HPDE6-E6E7 (cell line): ENCODE measurements around the gene FAM222A.

Source experiments
- DNase-seq: peaks from one replicate; pipeline ENCODE4 v3.0.0; 2011; ENCODE audit warnings: missing footprints; ENCODE audit errors: extremely low spot score

FAM222A gene

DNA sequence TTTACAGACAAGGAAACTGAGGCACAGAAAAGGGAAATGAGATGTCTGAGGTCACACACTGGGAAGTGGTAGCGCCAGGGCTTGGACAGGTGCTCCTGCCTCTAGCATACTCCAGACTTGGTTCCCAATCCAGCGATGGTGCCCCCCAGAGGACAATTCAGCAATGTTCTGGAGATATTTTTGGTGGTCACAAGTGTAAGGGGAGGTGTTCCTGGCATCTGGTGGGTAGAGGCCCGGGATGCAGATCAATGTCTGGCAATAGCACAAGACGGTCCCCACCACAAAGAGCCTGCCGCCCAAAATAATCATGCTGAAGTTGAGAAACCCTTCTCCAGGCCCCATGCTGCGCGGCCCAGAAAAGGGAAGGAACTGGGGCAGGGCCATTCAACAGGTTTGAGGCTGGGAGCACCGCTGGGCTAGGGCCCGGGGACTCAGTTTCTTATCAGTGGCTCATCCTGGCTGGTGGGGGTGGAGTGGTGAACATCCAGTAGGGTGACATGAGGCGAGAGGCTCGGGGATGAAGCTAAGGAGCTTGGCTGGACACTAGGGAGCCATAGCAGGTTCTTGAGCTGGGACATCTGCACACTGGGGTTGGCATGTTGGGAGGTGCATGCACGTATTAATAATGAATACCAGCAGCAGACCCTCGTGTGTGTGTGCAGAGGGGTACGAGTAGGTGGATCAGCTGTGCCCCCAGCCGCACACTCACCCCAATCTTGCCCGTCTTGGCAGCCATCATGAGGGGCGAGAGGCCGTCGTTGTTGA is 84.5 kb downstream of the FAM222A start:
- no peak for DNase-seq

- no peak for DNase-seq
These were observed 85.1 kb downstream of the FAM222A start for GRCh38 chr12:109798691-109799090.

GRCh38 chr12:109800536-109800935 is 86.9 kb downstream of the FAM222A start:
- DNase-seq = no peak

DNA sequence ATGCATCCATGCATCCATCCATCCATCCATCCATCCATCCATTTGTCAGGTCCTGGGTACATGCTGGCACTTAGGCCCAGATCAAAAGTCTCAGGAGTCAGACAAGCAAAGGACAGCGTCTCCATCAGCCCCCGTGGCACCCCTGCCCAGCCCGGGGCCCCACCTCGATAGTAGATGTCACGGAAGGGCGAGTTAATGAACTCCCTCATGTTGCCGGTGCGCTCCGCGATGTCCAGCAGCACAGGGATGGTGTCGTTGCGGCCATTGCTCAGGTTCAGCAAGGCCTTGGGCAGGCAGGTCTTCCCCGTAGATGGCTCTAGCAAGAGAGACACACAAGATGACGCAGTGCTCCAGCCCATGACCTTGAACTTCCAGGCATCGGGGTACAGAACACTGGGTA is 89.2 kb downstream of the FAM222A start:
- DNase-seq = no peak

GRCh38 chr12:109803678-109804077 is 90.1 kb downstream of the FAM222A start:
- DNase-seq = no peak

GRCh38 chr12:109804820-109805761 is 91.5 kb downstream of the FAM222A start:
- peak; percentile 69 for DNase-seq

- DNase-seq = no peak
These were observed 94.5 kb downstream of the FAM222A start for GRCh38 chr12:109807954-109808643.

GRCh38 chr12:109808876-109809646 is 95.4 kb downstream of the FAM222A start:
- DNase-seq = no peak

- DNase-seq = no peak
These were observed 97.5 kb downstream of the FAM222A start for GRCh38 chr12:109810954-109811623.

DNA sequence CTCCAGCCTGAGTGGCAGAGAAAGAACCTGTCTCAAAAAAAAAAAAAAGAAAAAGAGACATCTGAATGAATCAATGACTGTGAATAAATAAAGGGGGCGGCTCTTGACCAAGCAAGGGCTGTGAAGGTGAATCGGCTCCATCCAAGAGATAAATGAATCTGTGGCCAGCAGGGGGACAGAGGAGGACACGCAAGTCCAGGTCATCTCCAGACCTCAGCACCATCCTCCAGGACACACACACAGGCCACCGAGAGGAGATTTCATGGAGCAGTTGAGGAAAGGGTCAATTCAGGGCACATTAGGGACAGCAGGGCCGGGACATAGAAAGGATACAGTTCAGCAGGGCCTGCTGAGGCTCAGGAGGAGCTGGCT is 98.0 kb downstream of the FAM222A start:
- no peak for DNase-seq

- no peak for DNase-seq
These were observed 100.3 kb downstream of the FAM222A start for GRCh38 chr12:109813810-109814416.

DNA sequence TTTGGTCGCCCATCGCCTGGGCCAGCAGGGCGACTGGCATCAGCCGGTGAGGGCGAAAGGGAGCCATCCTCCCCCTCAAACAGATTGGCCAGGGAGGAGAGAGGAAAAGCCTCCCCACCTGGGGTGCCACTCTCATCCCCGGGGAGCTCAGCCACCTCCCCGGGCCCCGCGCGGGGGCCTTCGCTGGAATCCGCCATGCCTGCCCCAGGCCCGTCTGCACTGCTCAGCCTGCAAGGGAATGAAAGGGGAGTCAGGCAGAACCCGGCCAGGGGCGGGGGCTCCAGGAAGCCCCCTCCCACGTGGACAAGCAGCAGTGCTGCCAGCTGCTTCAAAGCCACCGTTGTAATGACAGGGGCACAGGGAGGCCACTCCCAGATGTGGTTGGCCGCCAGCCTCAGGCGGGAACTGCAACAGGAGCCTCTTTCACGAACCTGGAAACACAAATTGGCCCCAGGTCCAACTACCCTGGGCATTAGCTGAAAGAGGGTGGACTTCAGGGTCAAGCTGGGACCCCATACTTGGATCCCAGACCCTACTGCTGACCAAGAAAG is 101.0 kb downstream of the FAM222A start:
- no peak for DNase-seq

DNA sequence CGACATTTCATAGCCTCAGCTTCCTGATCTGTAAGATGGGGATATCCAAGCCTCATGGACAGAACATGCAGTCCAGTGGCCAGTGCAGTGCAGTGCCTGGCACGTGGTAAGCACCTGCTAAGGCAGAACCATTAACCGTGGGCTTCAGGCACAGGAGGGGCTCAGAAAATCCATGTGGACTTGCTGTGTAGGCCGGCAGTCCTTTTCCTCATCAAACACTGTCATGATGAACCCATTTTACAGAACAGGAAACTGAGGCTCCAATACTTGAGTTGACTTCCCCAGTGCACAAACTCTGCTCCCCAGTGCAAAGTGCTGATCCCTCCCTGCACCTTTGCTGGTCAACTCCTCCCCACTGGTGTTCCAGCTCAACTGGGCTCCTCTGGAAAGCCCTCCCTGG is 101.6 kb downstream of the FAM222A start:
- no peak for DNase-seq

- no peak for DNase-seq
These were observed 102.4 kb downstream of the FAM222A start for GRCh38 chr12:109815757-109816617.

DNA sequence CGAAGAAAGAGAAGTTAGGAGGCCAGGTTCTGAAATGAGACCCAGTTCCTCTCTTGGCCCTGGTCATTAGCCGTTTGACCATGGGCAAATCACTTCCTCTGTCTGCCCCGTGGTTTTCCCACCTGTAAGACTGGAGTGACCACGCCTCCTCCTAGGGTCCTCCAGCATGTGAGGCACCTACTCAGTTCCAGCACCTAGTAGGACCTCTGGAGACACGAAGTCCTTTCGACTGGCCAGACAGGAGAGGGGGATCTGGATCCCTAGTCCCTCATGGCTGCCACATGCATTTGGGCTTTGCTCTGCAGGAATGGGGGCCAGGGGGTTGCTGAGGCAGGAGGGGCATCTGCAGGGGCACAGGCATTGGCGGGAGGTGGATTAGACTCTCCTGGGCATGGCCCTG is 103.2 kb downstream of the FAM222A start:
- no peak for DNase-seq

DNA sequence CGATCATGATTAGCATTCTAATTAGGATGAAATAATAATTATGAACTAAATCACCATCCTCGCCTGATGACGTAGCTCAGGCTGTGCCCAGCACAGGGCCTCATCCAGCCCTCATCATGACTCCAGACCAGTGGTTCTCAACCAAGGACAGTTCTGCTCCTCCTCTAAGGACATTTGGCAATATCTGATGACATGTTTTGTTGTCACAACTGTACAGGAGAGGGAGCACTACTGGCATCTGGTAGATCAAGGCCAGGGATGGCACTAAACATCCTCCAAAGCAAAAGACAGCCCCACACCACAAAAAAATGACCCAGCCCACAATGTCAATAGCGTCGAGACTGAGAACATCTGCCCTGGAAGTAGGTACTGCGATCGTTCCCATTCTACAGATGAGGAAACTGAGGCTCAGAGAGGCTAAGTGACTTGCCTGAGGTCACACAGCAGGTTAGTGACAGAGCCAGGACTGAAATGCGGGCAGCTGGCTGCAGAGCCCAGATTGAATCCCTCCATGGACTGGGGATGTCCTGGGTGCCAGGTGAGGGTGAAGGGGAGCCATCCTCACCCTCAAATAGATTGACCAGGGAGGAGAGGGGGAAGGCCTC is 104.1 kb downstream of the FAM222A start:
- DNase-seq = no peak

- DNase-seq = no peak
These were observed 104.6 kb downstream of the FAM222A start for GRCh38 chr12:109818253-109818652.

GRCh38 chr12:109818905-109819500 is 105.4 kb downstream of the FAM222A start:
- peak; percentile 72 for DNase-seq
